GM10248 (cell line): ENCODE results near the gene ANKMY1.

ENCODE experiments used
- CTCF ChIA-PET: fragments of 300-600 bp; sonication (Branson Sonifier 250); formaldehyde crosslinking; extraction: SDS; loops from one replicate; lab custom pipeline; 2021; ENCODE audit warnings: antibody characterized with exemption; lab: Yijun Ruan, JAX
- POLR2A ChIA-PET: fragments of 350-650 bp; sonication (Branson Sonifier 250); formaldehyde crosslinking; extraction: SDS; loops from one replicate; lab custom pipeline; 2020; ENCODE audit warnings: antibody characterized with exemption; lab: Yijun Ruan, JAX
- DNase-seq: peaks from one replicate; pipeline ENCODE4 v3.0.0; 2012; ENCODE audit errors: extremely low spot score
- TF ChIP-seq, protein P1 (sequence below): IDR thresholded peaks from 2 replicates; pipeline ENCODE4 v1.5.1; 2012; ENCODE audit warnings: mild to moderate bottlenecking, low read depth; ENCODE audit errors: extremely low read depth, missing control alignments, control extremely low read depth

The ANKMY1 gene

DNA sequence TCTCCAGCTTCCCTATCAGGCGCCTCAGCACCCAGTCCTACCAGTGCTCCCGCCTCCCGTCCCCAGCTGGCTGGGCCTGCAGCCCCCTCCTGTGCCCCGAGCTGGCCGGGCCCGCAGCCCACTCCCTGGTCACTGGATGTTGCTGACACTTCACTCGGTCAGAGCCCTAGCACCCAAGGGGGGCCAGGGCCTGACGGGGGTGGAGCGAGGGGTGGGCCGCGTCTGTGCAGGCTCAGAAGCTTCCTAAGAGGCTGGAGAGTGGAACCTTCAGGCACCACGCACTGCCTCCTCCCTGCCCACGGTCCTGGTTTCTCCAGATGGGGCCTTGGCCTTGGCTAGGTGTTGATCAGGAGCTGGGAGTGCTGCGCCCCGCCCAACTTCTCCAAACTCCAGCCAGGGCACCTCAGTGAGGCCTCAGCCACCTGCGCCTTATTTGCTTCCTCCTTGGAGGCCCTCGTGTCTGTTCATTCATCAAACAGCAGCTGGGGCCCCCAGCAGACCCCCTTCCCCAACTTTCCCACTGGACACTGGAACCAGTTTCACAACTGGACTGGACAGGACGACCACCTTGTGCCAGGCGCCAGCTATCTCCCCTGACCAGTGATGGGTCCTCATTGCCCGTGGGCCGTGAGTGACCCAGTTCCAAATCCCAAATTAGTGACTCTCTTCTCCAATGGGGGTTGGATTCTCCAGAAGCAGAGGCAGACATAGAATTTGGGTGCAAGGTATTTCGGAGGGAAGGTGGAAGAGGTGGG is 45.5 kb upstream of the ANKMY1 start:
- TF ChIP-seq, protein P1, sequence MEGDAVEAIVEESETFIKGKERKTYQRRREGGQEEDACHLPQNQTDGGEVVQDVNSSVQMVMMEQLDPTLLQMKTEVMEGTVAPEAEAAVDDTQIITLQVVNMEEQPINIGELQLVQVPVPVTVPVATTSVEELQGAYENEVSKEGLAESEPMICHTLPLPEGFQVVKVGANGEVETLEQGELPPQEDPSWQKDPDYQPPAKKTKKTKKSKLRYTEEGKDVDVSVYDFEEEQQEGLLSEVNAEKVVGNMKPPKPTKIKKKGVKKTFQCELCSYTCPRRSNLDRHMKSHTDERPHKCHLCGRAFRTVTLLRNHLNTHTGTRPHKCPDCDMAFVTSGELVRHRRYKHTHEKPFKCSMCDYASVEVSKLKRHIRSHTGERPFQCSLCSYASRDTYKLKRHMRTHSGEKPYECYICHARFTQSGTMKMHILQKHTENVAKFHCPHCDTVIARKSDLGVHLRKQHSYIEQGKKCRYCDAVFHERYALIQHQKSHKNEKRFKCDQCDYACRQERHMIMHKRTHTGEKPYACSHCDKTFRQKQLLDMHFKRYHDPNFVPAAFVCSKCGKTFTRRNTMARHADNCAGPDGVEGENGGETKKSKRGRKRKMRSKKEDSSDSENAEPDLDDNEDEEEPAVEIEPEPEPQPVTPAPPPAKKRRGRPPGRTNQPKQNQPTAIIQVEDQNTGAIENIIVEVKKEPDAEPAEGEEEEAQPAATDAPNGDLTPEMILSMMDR = no peak
- DNase-seq = no peak
- CTCF ChIA-PET = interaction anchor here (1.5 kb wide), 2 partner anchors 19 to 37 kb away, joined by 3 to 4 read pairs; no protein-coding TSS in a partner anchor
- POLR2A ChIA-PET = no interaction called here

DNA sequence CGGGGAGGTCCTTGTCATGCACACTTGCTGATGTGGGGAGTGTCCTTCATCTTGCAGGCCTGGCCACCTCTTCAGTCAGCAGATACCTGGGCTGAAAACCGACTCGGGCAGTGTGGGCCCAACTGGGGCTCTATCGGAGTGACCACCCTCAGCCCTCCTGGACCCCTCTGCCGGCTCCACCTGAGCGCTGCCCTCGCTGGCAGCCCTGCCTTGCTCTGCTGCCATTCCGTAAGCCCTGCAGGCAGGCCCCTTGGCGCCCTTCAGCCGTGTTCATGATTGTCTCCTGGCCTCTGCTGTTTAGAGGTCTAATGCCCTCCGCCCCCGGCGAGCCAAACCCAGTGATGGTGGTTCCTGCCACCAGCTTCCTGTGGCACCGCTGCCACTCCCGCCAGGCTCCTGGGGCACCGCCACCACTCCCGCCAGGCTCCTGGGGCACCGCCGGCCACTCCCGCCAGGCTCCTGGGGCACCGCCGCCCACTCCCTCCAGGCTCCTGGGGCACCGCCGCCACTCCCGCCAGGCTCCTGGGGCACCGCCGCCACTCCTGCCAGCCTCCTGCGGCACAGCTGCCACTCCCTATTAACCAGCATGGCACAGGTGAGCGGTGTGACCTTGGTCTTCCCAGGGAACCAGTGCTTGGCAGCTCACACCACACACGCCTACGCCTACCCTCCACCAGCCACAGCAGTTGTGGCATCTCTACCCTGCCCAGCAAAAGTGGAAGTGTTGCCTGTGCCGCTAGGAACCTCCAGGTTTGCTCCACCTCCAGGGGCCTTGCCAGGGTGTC is 44.7 kb upstream of the ANKMY1 start:
- ChIA-PET POLR2A (no interaction called here), CTCF (interaction anchor here (1.3 to 1.5 kb wide), 3 partner anchors 20 to 88 kb away, joined by 3 to 4 read pairs (median 3); no protein-coding TSS in a partner anchor)
- TF ChIP-seq, protein P1 = no peak
- no peak for DNase-seq

DNA sequence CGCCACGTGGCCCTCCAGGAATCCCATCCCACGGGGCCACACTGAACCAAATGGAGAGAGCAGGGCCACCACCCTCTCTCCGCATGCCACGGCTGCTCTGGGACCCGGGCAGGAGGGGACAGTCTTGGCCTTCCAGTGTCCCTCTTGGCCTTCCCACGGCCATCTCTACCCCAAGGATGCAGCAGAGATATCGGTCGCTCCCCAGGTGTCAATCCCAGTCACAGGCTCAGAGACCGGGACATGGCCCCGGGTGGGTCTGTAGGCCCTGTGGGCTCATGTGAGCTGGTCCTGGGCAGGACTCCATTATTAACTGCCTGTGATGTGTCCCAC is 44.0 kb upstream of the ANKMY1 start:
- ChIA-PET POLR2A (no interaction called here), CTCF (interaction anchor here (1.3 to 1.5 kb wide), 2 partner anchors 36 to 88 kb away, joined by 3 read pairs; no protein-coding TSS in a partner anchor)
- no peak for DNase-seq
- TF ChIP-seq, protein P1 = no peak

DNA sequence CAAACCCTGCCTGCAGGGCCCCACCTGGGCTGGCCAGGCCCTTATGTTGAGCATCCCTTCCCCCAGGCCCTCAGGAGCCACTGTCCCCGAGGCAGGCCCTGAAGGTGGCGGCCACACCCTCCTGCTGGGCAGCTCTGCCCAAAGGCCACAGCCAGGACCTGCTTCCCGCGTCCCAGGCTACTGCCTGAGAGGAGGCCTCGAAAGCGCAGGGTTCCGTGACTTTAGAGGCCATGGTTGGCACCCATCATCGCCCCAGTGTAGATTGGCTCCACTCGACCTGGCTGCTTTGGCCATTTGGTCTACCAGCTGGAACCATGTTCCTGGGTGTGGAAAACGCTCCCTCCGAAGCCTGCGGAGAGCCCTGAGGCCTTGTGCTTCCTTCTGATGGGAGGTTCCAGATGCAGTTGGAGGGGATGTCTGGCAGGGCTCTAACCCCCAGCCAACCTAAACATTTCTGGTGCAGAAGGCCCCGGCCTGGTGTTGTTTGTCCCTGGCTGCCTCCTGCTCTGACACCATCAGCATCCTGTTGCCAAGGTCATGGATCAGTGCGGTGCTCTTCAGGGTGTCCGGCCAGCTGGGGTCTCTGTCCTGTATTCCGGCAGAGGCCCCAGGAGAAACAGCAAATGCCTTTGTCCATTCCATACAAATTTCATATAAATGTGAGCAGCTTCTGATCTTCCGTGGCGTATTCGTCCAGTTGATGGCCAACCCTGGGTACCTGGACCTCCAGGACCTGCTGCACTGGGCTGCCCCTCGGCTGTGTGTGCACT is 43.5 kb upstream of the ANKMY1 start:
- ChIA-PET POLR2A (no interaction called here), CTCF (interaction anchor here (1.3 to 1.5 kb wide), 2 partner anchors 35 to 87 kb away, joined by 3 read pairs; no protein-coding TSS in a partner anchor)
- no peak for DNase-seq
- TF ChIP-seq, protein P1 = no peak

DNA sequence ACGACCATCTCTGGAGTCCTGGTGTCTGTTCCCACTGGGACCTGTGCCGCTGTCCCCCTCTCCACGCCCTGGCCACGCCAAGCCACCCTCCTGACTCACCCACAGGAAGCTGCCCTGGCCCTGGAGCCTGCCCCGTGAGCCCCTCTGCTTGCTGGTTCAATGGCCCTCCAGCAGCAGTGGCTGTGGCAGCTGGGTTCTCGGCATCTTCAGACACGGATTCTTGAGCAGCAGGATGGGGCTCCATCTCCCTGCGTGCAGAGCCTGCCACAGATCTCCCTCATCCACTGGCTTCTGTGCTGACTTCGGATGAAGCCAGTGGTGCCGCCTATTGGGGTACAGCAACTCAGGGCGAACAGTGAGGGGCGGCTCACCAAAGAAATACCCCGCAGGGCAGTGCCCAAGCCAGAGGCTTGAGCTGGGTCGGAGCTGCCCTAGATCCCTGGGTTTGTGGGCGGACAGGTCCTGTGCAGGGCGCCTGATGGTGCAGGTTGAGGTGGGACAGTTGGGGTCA is 42.7 kb upstream of the ANKMY1 start:
- no peak for DNase-seq
- ChIA-PET POLR2A (no interaction called here), CTCF (no interaction called here)
- TF ChIP-seq, protein P1 = no peak

DNA sequence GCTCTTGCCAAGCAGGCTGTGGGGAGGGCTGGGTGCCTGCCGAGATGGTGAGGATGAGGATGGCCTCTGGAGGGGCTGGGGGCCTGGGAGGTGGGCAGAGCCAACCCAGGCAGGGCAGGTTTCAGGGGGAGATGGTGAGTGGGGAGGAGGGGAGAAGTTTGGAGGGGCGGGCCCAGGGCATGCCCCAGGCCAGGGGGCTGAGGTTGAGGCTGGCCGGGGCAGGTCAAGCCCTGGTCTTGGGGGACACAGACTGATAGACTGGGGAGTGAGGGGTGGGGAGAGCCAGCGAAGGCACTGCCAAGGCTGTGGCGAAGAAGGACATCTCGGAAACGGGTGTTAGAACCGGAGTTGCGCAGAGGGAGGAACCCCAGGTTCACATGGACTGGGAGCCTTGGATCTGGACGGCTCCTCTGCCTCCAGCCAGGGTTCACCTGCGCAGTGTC is 41.4 kb upstream of the ANKMY1 start:
- DNase-seq = no peak
- TF ChIP-seq, protein P1 = no peak
- CTCF ChIA-PET = no interaction called here
- POLR2A ChIA-PET = no interaction called here
